ENCODE measurements around the gene MRPS22.
"Not testable (repeated sequence)": the region's sequence is repeated elsewhere in the genome, so short reads cannot be mapped to it uniquely, and the experiment has no call there.

MRPS22 gene

DNA sequence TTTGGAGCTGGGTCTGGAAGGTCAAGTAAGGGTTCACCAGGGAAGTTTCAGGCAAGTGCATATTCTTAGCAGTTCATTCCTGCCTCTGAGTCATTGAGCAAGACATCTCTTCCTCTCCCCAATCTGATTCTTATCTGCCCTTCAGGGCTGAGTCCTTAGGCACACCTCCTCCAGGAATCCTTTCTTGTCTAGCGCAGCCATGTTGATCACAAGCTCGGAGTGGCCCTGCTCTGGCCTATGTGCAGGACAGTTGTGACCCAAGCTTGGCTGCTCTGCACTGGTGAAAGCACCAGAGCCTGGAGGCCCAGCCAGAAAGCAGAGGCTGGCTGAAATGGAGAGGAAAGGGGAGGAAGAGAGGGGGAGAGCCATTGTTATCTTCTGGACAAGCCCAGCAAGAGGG lies 30.9 kb upstream of the MRPS22 start:
- no peak for DNase-seq

DNA sequence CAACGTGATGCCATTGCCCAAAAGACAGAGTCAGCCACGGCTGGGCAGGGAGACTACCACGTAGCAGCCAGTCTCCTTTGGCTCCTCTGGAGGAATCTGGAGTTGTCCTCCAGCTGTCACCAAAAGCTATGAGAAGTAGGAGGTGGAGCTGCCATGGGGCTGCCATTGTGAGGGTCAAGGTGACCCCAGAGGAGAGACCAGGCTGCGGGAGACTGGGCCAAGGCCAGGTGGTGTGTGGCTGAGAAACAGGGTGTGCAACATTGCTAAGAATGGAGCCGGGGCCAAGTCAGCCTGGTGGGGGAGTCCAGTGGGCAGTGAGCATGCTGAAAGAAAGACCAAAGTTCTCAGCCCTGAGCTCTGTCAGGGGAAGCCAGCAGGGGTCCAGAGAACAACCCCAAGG lies 29.9 kb upstream of the MRPS22 start:
- DNase-seq: no peak

DNA sequence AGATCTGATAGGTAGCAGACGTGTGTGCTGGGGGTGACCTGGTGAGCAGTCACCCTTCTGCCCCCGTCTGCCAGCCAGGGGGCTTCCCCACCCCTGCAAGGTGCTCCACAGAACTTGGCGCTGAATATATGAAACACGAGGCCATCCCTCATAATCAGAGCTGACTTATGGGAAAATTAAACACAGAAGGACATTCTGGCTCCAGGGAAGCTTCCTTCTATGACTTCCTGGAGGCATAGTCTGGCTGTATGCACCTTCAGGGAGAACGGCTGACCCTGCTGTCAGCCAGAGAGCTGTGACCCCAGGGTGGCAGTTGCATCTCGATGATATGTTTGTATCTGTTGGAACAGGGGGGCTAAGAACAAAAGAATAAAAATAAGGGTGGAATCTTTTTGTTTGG lies 26.6 kb upstream of the MRPS22 start:
- no peak for DNase-seq

DNA sequence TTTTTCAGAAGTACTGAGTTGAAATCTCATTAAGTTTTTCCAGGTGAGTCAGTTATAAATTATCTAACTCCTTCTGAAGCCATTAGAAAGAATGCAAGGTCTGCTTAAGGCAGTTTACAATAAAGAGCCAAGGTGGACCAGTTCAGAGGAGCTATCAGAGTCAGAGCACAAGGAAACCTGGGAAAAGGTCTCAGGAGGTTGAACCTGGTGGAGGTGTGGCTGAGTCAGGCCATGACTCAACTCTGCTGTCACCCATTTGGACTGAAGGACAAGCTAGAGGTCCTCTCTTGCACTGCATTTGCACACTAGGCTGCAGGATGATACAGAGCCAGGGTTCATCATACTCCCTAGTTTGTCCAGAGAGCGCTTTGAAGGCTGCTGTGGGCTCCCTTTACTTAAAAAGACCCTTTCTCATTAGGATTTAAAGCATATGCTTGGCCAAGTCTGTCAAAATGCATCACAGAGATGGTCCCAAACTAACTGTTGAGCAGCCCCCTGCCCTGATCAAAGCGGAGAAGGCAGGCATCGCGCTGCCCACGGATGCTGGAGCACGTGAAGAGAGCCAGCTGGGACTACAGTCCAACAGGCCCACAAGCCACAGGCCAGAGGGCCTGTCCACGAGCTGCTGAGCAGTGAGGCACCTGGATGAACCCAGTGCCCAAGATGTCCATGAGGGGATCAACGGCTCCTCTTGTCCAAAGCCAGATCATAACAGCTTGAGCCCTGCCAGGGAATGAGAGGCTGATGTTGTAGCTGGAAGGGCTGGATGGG lies 26.0 kb upstream of the MRPS22 start:
- DNase-seq: peak; percentile 47

DNA sequence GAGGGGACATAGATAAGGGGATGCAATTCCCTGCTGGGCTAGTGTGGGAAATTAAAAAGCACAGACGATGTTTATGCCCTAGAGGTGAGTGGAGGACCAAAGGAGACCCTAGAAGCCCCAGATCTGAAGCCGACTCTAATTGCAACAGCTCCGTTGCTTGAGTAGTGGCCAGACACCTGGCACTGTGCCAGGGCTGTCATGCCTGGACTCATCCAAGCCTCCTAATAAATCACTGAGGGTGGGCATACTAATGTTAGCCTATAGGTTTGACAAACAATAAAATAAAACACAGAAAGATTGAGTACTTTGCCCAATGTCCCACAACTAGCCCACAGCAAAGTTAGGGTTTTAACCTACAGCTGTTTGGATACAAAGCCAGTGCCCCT lies 25.4 kb upstream of the MRPS22 start:
- DNase-seq: no peak

DNA sequence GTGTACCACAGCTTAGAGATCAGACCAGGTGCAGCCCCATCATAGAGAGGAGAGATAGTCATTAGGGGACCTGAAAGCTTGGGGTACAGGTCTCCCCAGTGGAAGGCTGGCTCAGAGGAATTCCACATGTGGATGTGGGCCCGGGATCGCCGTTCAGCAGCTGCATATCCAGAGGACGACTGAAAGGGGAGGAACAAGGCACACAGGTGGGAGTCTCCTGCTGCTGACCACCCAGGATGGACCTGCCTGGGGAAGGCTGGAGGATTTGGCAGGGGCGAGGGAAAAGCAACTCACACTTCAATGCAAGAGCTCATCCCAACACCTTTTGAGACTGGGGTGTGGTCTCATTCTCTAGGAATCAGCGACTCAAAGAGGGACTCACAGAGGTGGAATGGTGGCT lies 25.0 kb upstream of the MRPS22 start:
- no peak for DNase-seq

DNA sequence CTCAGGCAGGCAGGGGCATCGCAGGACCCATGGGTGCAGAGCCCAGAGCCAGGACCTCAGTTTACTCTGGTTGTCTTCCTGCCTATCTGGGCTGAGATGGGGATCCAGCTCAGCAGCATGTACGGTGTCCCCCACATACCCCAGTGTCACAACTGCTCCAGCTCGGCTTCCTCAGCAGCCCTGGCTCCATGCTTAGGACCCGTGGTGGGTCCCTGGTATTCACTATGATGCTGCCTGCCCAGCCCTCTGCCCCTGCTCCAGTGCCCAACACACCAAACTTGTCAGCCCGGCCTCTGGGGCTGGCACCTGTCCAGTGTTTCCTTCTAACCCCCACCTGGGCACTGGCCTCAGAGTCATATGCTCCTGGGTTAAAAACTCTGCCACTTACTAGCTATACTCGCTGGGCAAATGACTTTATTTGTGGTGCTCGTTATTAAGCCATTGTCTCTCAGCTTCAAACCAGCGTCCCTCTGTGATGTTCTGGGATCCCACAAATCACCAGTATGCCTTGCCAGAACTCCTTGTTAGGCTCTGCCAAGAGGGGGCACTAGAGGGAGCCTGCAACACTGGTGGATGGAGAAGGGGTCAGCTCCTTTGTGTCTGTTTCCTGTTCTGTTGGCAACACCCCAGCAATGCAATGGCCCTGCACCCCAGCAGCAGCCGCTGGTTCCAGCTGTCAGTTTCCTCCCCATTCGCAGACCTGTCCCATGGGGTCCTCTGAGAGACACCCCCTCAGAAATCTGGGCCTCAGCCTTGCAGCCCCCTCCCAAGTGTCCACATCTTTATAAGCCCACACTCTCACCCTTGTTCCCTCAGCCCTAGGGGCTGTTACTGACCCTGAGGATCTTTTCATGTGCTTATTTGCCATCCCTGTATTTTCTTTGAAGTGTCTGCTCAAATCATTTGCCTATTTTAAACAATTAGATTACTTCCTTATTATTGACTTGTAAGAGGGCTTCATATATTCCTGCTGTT lies 24.1 kb upstream of the MRPS22 start:
- DNase-seq: no peak

DNA sequence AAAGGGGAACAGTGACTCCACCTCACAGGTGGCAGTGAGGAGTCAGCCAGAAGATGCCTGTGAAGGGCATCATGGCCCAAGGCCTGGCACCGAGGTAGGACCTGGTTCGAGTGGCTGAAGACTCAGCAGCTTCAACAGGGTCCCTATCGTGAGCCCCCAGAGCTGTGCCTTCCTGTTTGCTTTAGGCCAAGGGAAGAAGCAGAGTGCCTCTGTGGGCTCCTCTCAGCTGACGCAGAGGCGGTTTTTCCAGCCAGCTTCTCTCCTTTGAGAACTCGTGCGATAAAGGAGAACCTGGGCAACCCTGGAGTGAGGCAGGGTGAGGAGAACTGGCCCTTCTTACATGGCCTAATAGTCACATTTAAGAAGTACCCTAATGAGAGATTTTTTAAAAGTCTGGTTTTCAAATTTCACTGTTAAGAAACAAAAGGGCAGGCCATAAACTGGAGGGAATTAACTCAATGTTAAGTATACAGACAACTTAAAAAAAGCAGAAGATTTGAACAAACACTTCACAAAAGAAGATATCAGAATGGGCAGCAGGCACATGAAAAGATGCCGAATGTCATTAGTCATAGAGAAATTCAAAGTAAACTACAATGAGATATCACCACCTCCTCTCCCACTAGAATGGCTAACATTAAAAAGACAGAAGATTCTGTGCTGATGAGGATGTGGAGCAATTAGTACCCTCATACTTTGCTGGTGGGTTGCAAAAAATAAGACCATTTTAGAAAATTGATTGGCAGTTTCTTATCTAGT lies 23.1 kb upstream of the MRPS22 start:
- no peak for DNase-seq

DNA sequence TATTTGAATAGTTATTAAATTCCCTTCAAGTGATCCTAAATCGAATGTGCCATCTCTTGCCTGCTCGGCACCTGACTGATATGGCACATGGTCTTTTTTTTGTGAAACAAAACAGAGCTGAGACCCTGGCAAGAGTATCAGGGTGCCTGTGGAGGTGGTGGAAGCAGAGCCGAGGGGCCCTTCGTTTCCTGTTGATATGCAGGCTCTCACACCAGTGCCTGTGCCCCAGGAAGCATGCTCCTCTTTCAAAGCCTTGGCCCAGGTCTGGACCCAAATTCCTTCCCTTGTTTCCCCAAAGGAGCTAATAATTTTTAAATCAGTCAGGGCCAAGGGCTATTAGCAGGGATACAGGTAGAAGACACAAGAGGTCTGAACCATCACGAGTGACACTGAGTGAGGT lies 21.5 kb upstream of the MRPS22 start:
- DNase-seq: no peak

DNA sequence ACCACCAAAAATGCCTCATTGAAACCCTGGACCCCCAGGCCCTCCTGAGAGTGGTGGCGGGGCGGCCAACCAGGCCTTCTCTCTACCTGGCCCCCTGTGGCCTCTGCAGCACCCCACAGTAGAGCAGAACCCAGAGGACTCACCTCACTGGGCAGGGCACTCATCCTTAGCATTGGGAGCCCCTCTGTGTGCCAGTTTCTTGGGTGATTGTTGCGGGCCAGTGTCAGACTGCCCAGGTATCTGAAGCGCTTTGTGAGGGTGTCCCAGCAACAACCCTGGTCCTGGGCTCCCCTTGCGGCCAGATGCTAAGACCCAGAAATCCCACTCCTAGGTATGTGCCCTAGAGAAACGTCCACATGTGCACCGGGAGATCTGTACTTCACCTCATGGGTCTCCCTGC lies 20.7 kb upstream of the MRPS22 start:
- no peak for DNase-seq

DNA sequence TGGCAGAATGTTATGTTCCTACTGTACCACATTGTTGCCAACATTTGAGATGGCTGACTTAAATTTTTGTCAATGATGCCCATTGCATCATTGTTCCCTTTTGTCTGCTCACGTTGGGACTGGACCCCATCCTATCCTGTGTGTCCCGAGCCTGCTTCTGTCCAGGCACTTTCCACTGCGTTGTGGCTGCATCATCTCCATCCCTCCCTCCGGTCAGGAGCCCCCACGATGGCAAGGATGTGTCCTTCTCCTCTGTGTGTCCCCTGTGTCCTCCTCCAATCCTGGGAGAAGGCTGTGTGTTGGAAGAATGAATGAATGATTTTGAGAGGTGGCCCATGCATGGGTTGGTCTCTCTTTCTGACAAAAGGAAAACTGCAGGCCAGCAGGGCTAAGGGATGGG lies 19.4 kb upstream of the MRPS22 start:
- no peak for DNase-seq

DNA sequence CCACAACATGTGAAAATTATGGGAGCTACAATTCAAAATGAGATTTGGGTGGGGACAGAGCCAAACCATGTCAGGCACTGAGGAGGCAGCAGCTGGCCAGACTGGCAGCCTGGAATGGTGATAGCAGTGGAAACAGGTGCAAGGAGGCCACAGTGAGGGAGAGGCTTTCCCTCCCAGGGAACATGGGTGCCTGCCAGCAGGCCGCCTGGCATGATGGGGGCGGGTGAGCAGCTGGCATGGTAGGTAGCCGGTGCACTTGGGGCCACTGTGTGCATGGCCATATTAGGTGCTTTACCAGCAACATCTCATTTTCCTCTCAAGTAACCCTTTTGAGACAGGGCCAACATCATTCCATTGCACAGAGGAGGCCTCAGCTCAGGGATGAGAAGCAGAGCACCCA lies 18.3 kb upstream of the MRPS22 start:
- no peak for DNase-seq

DNA sequence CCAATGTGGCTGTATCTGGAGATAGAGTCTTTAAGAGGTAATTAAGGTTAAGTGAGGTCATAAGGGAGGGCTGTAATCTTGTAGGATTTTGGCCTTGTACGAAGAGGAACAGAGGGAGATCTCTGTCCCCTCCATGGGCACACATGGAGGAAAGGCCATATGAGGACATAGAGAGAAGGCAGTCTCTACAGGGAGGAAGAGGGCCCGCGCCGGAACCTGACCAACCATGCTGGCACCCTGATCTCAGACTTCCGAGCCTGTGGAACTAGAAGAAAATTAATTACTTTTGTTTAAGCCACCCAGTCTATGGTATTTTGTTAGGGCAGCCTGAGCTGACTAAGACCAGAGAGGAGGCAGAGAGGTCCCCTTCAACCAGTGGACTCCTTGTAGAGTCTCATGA lies 17.7 kb upstream of the MRPS22 start:
- DNase-seq: no peak

DNA sequence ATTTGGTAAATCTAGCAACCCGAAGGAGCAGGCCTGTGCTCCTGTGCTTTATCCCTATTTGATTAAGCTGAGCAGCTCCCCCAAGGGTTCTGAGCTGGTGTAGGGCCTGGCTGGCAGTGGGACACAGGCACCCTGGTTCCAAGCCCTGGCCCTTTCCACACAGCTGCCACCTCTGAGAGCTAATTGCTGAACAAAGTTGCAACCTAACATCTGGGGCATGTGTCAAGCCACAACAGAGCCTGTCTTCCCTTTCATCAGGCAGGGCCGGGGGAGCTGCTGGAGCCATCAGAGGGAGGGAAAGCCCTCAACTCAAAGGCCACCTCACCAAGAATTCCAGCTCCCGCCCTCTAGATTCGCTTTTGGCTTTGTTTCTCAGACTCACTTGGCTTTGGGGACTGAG lies 17.1 kb upstream of the MRPS22 start:
- no peak for DNase-seq

DNA sequence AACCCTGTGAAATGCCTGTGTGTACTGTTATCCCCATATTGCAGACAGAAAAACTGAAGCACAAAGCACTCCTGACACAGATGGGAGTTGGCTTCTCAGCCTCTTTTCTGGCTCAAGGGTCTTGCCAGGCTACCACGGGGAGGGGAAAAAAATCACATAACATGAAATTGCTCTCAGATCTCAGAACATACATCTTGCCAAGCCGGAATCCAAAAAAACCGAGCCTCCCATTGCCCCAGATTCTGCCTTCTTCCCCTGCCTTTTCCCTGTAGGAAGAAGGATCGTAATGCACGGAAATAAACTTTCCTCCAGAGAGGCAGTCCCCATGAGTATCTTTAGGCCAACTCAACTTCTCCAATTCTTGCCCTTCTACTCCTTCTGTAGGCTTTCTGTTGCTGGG lies 16.6 kb upstream of the MRPS22 start:
- DNase-seq: no peak

DNA sequence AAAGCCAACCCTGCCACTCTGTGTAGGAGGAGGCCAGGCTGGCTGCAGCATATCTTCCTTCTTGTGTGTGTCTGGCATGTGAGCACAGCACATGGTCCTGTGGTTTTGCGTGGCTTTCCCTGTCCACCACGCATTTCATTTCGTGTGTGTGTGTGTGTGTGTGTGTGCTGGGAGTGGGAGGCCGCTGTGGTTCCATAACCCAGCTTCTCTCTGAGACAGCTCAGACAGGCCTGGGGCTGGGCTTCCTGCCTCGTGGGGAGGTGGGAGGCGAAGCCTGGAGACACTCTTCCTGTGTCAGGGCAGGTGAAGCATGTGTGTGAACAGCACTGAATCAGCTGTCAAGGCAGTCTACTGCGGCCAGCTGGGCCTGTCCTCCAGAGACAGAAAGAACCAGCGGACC lies 16.0 kb upstream of the MRPS22 start:
- no peak for DNase-seq

DNA sequence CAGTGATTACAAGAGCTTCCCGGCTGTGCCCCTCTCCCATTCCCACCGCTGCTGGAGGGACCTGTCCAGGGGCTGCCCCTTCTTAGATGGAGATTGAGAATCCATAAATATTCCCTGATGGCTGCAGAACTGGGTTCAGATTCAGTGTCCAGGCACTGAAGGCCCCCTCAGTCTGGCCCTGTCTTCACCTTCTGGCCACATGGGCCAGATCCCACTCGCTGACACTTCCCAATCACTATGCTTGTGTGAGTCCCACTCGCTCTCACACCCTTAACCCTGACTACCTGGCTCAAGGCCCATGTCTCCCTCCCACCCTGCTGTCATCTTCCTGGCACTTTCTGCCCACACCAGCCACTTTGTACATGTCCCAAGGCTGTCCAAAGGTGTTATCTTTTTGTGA lies 15.5 kb upstream of the MRPS22 start:
- DNase-seq: no peak

DNA sequence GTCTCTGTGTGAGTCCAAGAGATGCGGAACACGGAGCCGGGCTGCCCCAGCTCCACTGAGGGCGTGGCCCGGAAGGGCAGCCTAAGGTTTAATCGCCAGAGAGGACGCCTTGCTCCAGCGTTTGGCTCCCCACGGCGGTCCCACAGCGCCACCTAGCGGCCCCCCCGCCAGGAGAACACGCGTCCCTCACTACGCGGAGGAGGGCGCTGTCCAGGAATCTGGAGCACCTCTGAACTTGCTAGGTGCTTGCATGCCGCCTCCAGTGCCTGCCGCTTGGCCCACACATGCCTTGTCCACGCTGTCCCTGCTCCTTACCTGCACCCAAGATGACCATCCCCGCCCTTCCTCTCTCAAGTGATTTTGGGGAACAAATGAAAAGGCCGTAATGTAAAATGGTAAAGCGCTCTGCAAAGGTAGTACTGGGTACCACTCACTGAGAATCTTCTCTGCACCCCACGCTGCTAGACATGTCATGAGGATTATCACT lies 14.4 kb upstream of the MRPS22 start:
- DNase-seq: peak; percentile 66

DNA sequence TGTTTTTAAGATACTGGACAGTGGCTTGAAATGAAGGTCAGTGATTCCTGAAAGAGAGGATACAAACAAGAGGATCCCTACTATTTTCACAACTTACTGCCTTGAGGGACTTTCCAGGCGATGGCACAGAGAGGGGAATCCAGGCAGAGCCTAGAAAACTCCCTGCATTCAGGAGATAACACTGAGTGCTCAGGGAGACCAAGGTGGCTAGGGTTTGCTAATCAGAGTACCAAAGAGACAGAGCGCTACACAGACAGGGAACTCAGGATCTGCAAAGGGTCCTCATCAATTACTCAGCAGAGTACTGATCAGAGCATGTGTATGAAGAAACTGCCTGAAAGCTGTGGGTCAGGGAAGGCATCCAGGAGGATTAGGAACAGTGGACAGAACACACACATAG lies 11.7 kb upstream of the MRPS22 start:
- DNase-seq: no peak

DNA sequence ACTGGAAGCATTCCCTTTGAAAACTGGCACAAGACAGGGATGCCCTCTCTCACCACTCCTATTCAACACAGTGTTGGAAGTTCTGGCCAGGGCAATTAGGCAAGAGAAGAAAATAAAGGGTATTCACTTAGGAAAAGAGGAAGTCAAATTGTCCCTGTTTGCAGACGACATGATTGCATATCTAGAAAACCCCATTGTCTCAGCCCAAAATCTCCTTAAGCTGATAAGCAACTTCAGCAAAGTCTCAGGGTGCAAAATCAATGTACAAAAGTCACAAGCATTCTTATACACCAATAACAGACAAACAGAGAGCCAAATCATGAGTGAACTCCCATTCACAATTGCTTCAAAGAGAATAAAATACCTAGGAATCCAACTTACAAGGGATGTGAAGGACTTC lies 9.1 kb upstream of the MRPS22 start:
- DNase-seq: not testable (repeated sequence)

DNA sequence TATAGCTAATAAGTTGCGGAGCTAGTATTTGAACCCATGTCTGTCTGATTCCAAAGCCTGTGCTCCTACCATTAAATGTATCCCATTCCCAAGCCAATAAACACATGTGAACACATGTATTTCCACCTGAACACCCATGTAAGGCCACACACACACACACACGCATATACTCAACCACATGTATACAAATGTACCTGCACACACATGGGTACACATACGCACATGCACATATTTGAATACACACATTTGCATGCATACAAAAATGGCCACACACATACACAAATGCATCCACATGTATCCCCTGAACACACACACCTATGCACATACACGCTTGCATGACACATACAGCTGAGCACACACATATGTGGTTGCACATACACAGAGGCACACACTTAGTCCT lies 5.4 kb upstream of the MRPS22 start:
- no peak for DNase-seq

DNA sequence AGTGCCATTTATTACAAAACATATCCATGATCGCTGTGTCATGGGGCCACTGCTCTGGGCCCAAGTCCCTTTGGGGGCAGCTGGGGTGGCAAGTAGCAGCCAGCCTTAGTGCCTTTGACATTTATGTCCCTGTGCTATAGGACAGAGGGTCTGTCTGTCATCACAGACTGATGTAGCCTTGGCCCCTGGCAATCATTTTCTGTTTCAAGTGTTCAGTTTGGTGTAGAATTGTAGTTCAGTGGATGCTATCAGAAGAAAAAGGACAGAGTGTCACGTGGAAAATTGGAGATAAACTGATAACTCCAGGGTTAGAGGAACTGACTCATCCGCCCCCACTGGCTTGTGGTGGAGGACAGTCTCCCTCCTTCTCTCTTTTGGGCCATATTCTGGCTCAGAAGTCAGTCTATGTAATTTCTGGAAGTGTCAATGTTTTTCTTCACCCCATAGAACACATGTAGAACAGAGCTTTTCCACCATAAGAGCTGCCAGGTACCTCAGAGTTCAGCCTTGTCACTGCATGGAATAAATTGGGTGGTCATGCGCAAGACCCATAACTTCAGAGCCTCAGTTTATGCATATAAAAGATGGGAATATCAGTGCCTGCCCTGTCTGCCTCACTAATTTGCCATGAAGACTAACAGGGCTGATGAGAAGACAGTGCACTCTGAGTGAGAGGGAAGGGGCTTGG lies 4.5 kb upstream of the MRPS22 start:
- no peak for DNase-seq

DNA sequence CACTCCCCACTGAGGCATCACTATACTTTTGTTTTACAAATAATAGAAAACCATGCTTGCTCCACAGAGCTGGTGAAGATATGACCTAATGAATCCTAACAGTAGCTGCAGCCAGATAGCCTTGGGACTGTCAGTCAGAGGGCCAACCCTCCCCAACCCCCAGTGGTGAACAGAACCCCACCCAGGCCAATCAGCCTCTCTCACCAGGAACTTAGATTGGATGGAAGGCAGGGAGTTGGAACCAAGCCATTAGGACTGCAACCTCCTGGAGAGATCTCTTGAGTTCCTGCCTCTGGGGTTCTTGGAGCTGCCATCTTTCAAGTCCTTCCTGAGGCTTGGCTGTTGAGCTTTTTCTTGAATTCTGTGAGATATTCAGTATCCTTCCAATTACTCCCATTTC lies 3.0 kb upstream of the MRPS22 start:
- DNase-seq: no peak
